HepG2 (cell line): Measurements from ENCODE around the gene SMG5. TPM values are rescaled to one million over a fixed set of nuclear protein-coding genes. Genes with fewer than 3 reads are reported as not detected.

Experiments used
- ATAC-seq: fragments of 200-7000 bp; cut with Tn5 transposase; 3 replicates; pipeline ENCODE4 v1.9.1; 2020; ENCODE audit warnings: mild to moderate bottlenecking, moderate library complexity
- BruUV-seq: library from RNA; stranded (reverse); fragments of 400-500 nt; replicated peaks from 2 replicates; lab custom pipeline; 2021; lab: Mats Ljungman, UMichigan
- CTCF ChIA-PET: fragments of 300-600 bp; formaldehyde crosslinking; extraction: SDS; loops from one replicate; lab custom pipeline; 2021; ENCODE audit warnings: low total read pairs, inconsistent platforms, low intra/inter-chr PET ratio; lab: Yijun Ruan, JAX
- POLR2A ChIA-PET: fragments of 350-600 bp; sonication (Branson Sonifier 250); formaldehyde crosslinking; loops from one replicate; lab custom pipeline; 2020; ENCODE audit warnings: antibody characterized with exemption, inconsistent platforms; lab: Yijun Ruan, JAX
- DNase-seq: peaks from one replicate; pipeline ENCODE4 v3.0.0-alpha.2; 2015; ENCODE audit warnings: low spot score
- FAIRE-seq: peaks from 3 replicates; lab custom pipeline; 2011; peaks lifted over from hg19 to GRCh38; lab: Jason Lieb, UNC
- H2AFZ ChIP-seq: one replicate; pipeline ENCODE4 v1.6.1; 2011; ENCODE audit warnings: low read length, inconsistent platforms
- H3K27ac ChIP-seq: fragments of 300-600 bp; 3 replicates; pipeline ENCODE4 v1.8.0; 2011; ENCODE audit warnings: mixed run types, mild to moderate bottlenecking, mixed read lengths, low read length, inconsistent platforms; ENCODE audit not compliant: insufficient read depth; ENCODE audit errors: extremely low read length
- H3K27me3 ChIP-seq, 2 experiments: fragments of 200-600 bp in 1 of 2; 2 replicates in 1 of 2; 3 replicates in 1 of 2; pipeline versions ENCODE4 v1.6.0 to v1.8.0; 2011; ENCODE audit warnings: low read length in 2 of 2, mild to moderate bottlenecking in 2 of 2, moderate library complexity in 2 of 2, inconsistent platforms in 1 of 2; ENCODE audit not compliant: insufficient read depth in 2 of 2, control insufficient read depth in 1 of 2
- H3K36me3 ChIP-seq, 2 experiments: fragments of 200-600 bp in 1 of 2; replicated peaks in 1 of 2; 2 replicates in 1 of 2; 3 replicates in 1 of 2; pipeline versions ENCODE4 v1.5.1 to v1.8.0; 2011; ENCODE audit warnings: low read length in 2 of 2, inconsistent platforms in 1 of 2; ENCODE audit not compliant: insufficient read depth in 2 of 2, control insufficient read depth in 1 of 2
- H3K4me1 ChIP-seq: 2 replicates; pipeline ENCODE4 v1.5.1; 2012; ENCODE audit warnings: low read length, inconsistent platforms; ENCODE audit not compliant: insufficient read depth
- H3K4me2 ChIP-seq: 2 replicates; pipeline ENCODE4 v1.6.0; 2011; ENCODE audit warnings: low read depth, low read length, inconsistent platforms
- H3K4me3 ChIP-seq, 3 experiments: fragments of 200-600 bp in 1 of 3; sonication (generic), shearing (Covaris generic) in 1 of 3; replicated peaks in 1 of 3; 2 replicates each; pipeline ENCODE4 v1.5.1; 2011 to 2016; ENCODE audit warnings: low read length in 3 of 3, inconsistent platforms in 2 of 3, low read depth in 2 of 3, mild to moderate bottlenecking in 2 of 3, control low read depth in 1 of 3, mixed read lengths in 1 of 3; ENCODE audit not compliant: insufficient read depth in 1 of 3
- H3K79me2 ChIP-seq: one replicate; pipeline ENCODE4 v1.6.1; 2011; ENCODE audit warnings: low read length, inconsistent platforms; ENCODE audit not compliant: insufficient read depth
- H3K9ac ChIP-seq: 2 replicates; pipeline ENCODE4 v1.6.0; 2011; ENCODE audit warnings: mild to moderate bottlenecking, low read depth, low read length, inconsistent platforms; ENCODE audit not compliant: insufficient read depth
- H3K9me3 ChIP-seq: 2 replicates; pipeline ENCODE4 v1.5.1; 2012; ENCODE audit warnings: mild to moderate bottlenecking, low read length
- H4K20me1 ChIP-seq: 2 replicates; pipeline ENCODE4 v1.6.0; 2011; ENCODE audit warnings: inconsistent platforms, mild to moderate bottlenecking, low read length, moderate library complexity; ENCODE audit not compliant: insufficient read depth
- ELF3 ChIP-seq: IDR thresholded peaks from 2 replicates; pipeline ENCODE4 v1.6.1; 2016; ENCODE audit warnings: missing genetic modification reagents, missing compliant biosample characterization
- HCFC1 ChIP-seq: fragments of 150-350 bp; IDR thresholded peaks from 2 replicates; pipeline ENCODE4 v1.6.1; 2014; ENCODE audit warnings: low read depth, low read length
- NONO ChIP-seq, 2 experiments: fragments of 450-650 bp in 1 of 2; sonication (generic) in 1 of 2; formaldehyde crosslinking in 1 of 2; IDR thresholded peaks in 1 of 2; conservative IDR thresholded peaks in 1 of 2; 2 replicates each; pipeline versions ENCODE4 v1.6.1 to v1.8.0; 2017 to 2022; ENCODE audit warnings: mild to moderate bottlenecking in 1 of 2, missing genetic modification reagents in 1 of 2, moderate library complexity in 1 of 2
- PCBP1 ChIP-seq: fragments of 200-400 bp; formaldehyde crosslinking; IDR thresholded peaks from 2 replicates; pipeline ENCODE4 v1.6.1; 2017; ENCODE audit warnings: mild to moderate bottlenecking, low read depth, low read length, borderline replicate concordance
- TMF1 ChIP-seq: sonication (generic); formaldehyde crosslinking; IDR thresholded peaks from 2 replicates; pipeline ENCODE4 v1.8.1; 2022; ENCODE audit warnings: low read depth, missing genetic modification reagents
- ZNF12 ChIP-seq: sonication (generic); formaldehyde crosslinking; IDR thresholded peaks from 2 replicates; pipeline ENCODE4 v1.5.0; 2020; ENCODE audit warnings: missing genetic modification reagents
- ZNF256 ChIP-seq: sonication (generic); formaldehyde crosslinking; conservative IDR thresholded peaks from 2 replicates; pipeline ENCODE4 v1.4.0; 2020; ENCODE audit warnings: missing genetic modification reagents
- ZNF276 ChIP-seq: sonication (generic); formaldehyde crosslinking; IDR thresholded peaks from 2 replicates; pipeline ENCODE4 v1.4.0; 2020; ENCODE audit warnings: mild to moderate bottlenecking, low read depth, missing genetic modification reagents
- ZNF430 ChIP-seq: sonication (generic); formaldehyde crosslinking; IDR thresholded peaks from 2 replicates; pipeline ENCODE4 v1.9.0; 2021; ENCODE audit warnings: mild to moderate bottlenecking, missing genetic modification reagents
- ZNF431 ChIP-seq: sonication (generic); formaldehyde crosslinking; IDR thresholded peaks from 2 replicates; pipeline ENCODE4 v1.9.0; 2022; ENCODE audit warnings: missing genetic modification reagents, low read depth, mild to moderate bottlenecking, borderline replicate concordance
- ZNF710 ChIP-seq: sonication (generic); formaldehyde crosslinking; IDR thresholded peaks from 2 replicates; pipeline ENCODE4 v1.5.0; 2020; ENCODE audit warnings: mild to moderate bottlenecking, missing genetic modification reagents, borderline replicate concordance
- ZNF775 ChIP-seq: sonication (generic); formaldehyde crosslinking; IDR thresholded peaks from 2 replicates; pipeline ENCODE4 v1.4.0; 2020; ENCODE audit warnings: missing genetic modification reagents, mild to moderate bottlenecking, moderate library complexity, borderline replicate concordance
- WGBS: methylation state at CpG from one replicate; pipeline ENCODE4 v1.1.6; 2017; ENCODE audit warnings: low lambda C conversion rate; 5-methylcytosine and 5-hydroxymethylcytosine counted together
- in situ Hi-C: cut with HindIII; loops from 2 replicates; pipeline ENCODE4 v1.10.0; 2017; ENCODE audit warnings: low pct_unique_long_range_greater_than_20kb; ENCODE audit not compliant: extremely low pct_ligation_motif_present
- intact Hi-C: fragments of 100-400 bp; cut with micrococcal nuclease; formaldehyde crosslinking; loops from one replicate; pipeline ENCODE4 v1.10.0; 2022; ENCODE audit not compliant: unreplicated experiment
- polyA plus RNA-seq, 8 experiments: library from polyadenylated mRNA; depleted of rRNA in 3 of 8; stranded (reverse) in 7 of 8; unstranded in 1 of 8; fragments of >200 nt; fragmentation: Illumina TruSeq in 4 of 8; extraction: Trizol in 4 of 8; gene quantifications; 2 replicates each; pipeline versions ENCODE4 v1.2.1 to v1.2.3, GENCODE V29; 2011 to 2016; ENCODE audit warnings: low read depth in 4 of 8, missing spikeins in 1 of 8, mixed read lengths in 1 of 8; ENCODE audit not compliant: insufficient read depth in 1 of 8
- total RNA-seq, 5 experiments: library from RNA; depleted of rRNA; stranded (reverse); fragments of >200 nt; fragmentation: Illumina TruSeq; extraction: Trizol; gene quantifications; 2 replicates each; pipeline ENCODE4 v1.2.3, GENCODE V29; 2016; ENCODE audit warnings: low read depth in 1 of 5

SMG5 gene
- total and polyA plus RNA-seq, 2 of the 13 experiments (the other 11 are each of a cell fraction or from before 2014, with no cell fraction given): 50.5 to 84.0 TPM

GRCh38 chr1:156229809-156230472, 52.7 kb downstream of the SMG5 start (continued):
- no peak for TF ChIP-seq ZNF430 (CRISPR knock-in tag)
- no peak for TF ChIP-seq ZNF256
- no peak for TF ChIP-seq ZNF12 (CRISPR knock-in tag)
- TF ChIP-seq, all 625 proteins: peak for 0

- H3K4me3 ChIP-seq: no peak overlapping the region
- FAIRE-seq: no peak
- TF ChIP-seq NONO (IDR thresholded peaks at IDR 0.05) (no peak), NONO (CRISPR knock-in tag; conservative IDR thresholded peaks at IDR 0.05) (no peak), TMF1 (CRISPR knock-in tag) (no peak), HCFC1 (no peak), ZNF710 (CRISPR knock-in tag) (no peak), ZNF276 (CRISPR knock-in tag) (no peak), ZNF775 (CRISPR knock-in tag) (no peak), ELF3 (no peak), PCBP1 (no peak), ZNF431 (CRISPR knock-in tag) (no peak)
- TF ChIP-seq, all 625 proteins: peak for 0
- H3K27ac ChIP-seq: no peak overlapping the region
- no peak overlapping the region for H3K4me2 ChIP-seq
- H2AFZ ChIP-seq: no peak overlapping the region
- peaks cover 17% of the 10 kb centered on the region for H3K4me1 ChIP-seq
- BruUV-seq: no TSS peak
- ChIA-PET CTCF (no interaction called here), POLR2A (interaction anchor here (1.7 kb wide), 1 partner anchor 16 kb away, joined by 4 read pairs; the partner anchor contains the start of gene PMF1)
- 77% methylated on average over 7 of the region's 7 CpGs for WGBS
- no peak for ATAC-seq
- H4K20me1 ChIP-seq: no peaks in the 10 kb centered on the region
- in situ Hi-C loops (loop anchor here (5.0 kb wide), 1 partner anchor 86 kb away; no protein-coding TSS in a partner anchor), intact Hi-C loops (no loop called here)
- no peaks in the 10 kb centered on the region for H3K79me2 ChIP-seq
- H3K27me3 ChIP-seq: no peaks in the 10 kb centered on the region
- DNase-seq: no peak
- H3K9me3 ChIP-seq: no peaks in the 10 kb centered on the region
- H3K9ac ChIP-seq: no peak overlapping the region
- H3K36me3 ChIP-seq: peaks cover 10 to 40% of the 10 kb centered on the region in 2 experiments
Measured at GRCh38 chr1:156228501-156228900, 54.1 kb downstream of the SMG5 start.
